ENCODE data around the gene TPI1. TPM values are rescaled to one million over a fixed set of nuclear protein-coding genes. Genes with fewer than 3 reads are reported as not detected.

Gene TPI1
- polyA plus RNA-seq, 1 of the 3 experiments (the other 2 are of a cell fraction): 1,175 TPM

GRCh38 chr12:6837370-6838060, 29.8 kb upstream of the TPI1 start:
- H3K36me3 ChIP-seq (replicated peaks in 1 of 2; ENCODE audit: control insufficient read depth in 1 of 2, insufficient read depth in 2 of 2, low read length in 1 of 2): peaks cover 34 to 63% of the 10 kb centered on the region in 2 experiments
- no peaks in the 10 kb centered on the region for H3K27me3 ChIP-seq (ENCODE audit: insufficient read depth)
- H3K27ac ChIP-seq (ENCODE audit: low read depth in 2 of 2, low read length in 1 of 2): no peak overlapping the region
- H2AFZ ChIP-seq (ENCODE audit: low read depth): no peak overlapping the region
- H3K4me1 ChIP-seq (ENCODE audit: control insufficient read depth in 1 of 2, insufficient read depth in 2 of 2, low read depth in 1 of 2, low read length in 1 of 2): no peaks in the 10 kb centered on the region
- no peaks in the 10 kb centered on the region for H3K79me2 ChIP-seq (ENCODE audit: insufficient read depth)
- H3K9me2 ChIP-seq: no peaks in the 10 kb centered on the region
- 0 out of 2 replicates have a peak, but pooled peaks cover 8% of the 10 kb centered on the region for H4K20me1 ChIP-seq (ENCODE audit: insufficient read depth)
- no peak overlapping the region for H3K9ac ChIP-seq
- H3K4me2 ChIP-seq: no peak overlapping the region
- no peak overlapping the region for H3K4me3 ChIP-seq (ENCODE audit: low read depth in 2 of 2, low read length in 1 of 2)
- ChIA-PET CTCF (interaction anchor here (1.5 to 14.1 kb wide), 6 partner anchors 10 to 85 kb away, joined by 4 to 225 read pairs (median 36); partner anchors contain the start of genes CDCA3, GNB3, GPR162 and MLF2), POLR2A (no interaction called here)
- H3K9me3 ChIP-seq: no peaks in the 10 kb centered on the region
- TF ChIP-seq IRF3 (IDR thresholded peaks at IDR 0.05; ENCODE audit: low read depth, low read length): no peak
- TF ChIP-seq TCF12 (IDR thresholded peaks at IDR 0.05): no peak
- TF ChIP-seq NFIC (IDR thresholded peaks at IDR 0.05; ENCODE audit: borderline replicate concordance): no peak
- no peak for TF ChIP-seq MAX (IDR thresholded peaks at IDR 0.05; ENCODE audit: low read depth)
- TF ChIP-seq SMC3 (IDR thresholded peaks at IDR 0.05; ENCODE audit: low read depth, low read length): no peak
- TF ChIP-seq FOSL2 (IDR thresholded peaks at IDR 0.05; ENCODE audit: borderline replicate concordance, low read depth): no peak
- TF ChIP-seq CTCF (IDR thresholded peaks at IDR 0.05): no peak
- no peak for TF ChIP-seq NRF1 (IDR thresholded peaks at IDR 0.05; ENCODE audit: low read depth, low read length)
- TF ChIP-seq RCOR1 (IDR thresholded peaks at IDR 0.05; ENCODE audit: low read length): no peak
- TF ChIP-seq GABPA (IDR thresholded peaks at IDR 0.05; ENCODE audit: low read depth): no peak
- TF ChIP-seq CHD2 (IDR thresholded peaks at IDR 0.05; ENCODE audit: low read length, partially characterized antibody): no peak
- TF ChIP-seq EZH2phosphoT487 (IDR thresholded peaks at IDR 0.05; ENCODE audit: borderline replicate concordance, low read depth): no peak
- no peak for TF ChIP-seq ELF1 (IDR thresholded peaks at IDR 0.05)
- no peak for TF ChIP-seq GATA2 (CRISPR knock-in tag; IDR thresholded peaks at IDR 0.05)
- TF ChIP-seq TAF1 (IDR thresholded peaks at IDR 0.05; ENCODE audit: borderline replicate concordance, low read depth, low read length): no peak
- no peak for TF ChIP-seq RXRA (IDR thresholded peaks at IDR 0.05; ENCODE audit: borderline replicate concordance, low read depth)
- TF ChIP-seq ZBTB33 (IDR thresholded peaks at IDR 0.05; ENCODE audit: borderline replicate concordance, low read depth): no peak
- 96% methylated on average over 8 of the region's 26 CpGs for WGBS (ENCODE audit: low lambda C conversion rate)
- no peaks in the 10 kb centered on the region for H3F3A ChIP-seq (replicated peaks; ENCODE audit: insufficient read depth)
- DNase-seq: no peak

Measured in SK-N-SH (cell line).